Embryonic facial prominence (tissue), 1 donor: Measurements from ENCODE around the gene S1PR4.
"Not testable (repeated sequence)": the region's sequence is repeated elsewhere in the genome, so short reads cannot be mapped to it uniquely, and the experiment has no call there.

ENCODE experiments used
- DNase-seq: peaks from one replicate; pipeline ENCODE4 v3.0.0-alpha.2; 2016; ENCODE audit errors: extremely low spot score

The S1PR4 gene

DNA sequence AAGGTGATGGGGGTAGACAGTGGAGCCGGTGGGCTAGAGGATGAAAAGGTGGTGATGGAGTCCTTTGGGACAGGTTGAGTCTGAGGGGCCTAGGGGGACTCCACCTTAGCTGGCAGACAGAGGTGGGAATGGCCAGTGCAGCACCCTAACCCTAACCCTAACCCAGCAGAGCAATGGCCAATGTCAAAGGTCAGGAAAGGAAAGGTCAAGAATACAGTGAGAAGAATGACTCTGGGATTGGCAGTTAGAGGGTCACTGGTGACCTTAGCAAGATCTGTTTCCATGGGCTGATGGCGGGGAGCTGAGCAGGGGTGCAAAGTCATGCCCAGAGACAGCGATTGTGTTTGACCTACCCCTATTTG, 26.2 kb upstream of the S1PR4 start:
- no peak for DNase-seq

DNA sequence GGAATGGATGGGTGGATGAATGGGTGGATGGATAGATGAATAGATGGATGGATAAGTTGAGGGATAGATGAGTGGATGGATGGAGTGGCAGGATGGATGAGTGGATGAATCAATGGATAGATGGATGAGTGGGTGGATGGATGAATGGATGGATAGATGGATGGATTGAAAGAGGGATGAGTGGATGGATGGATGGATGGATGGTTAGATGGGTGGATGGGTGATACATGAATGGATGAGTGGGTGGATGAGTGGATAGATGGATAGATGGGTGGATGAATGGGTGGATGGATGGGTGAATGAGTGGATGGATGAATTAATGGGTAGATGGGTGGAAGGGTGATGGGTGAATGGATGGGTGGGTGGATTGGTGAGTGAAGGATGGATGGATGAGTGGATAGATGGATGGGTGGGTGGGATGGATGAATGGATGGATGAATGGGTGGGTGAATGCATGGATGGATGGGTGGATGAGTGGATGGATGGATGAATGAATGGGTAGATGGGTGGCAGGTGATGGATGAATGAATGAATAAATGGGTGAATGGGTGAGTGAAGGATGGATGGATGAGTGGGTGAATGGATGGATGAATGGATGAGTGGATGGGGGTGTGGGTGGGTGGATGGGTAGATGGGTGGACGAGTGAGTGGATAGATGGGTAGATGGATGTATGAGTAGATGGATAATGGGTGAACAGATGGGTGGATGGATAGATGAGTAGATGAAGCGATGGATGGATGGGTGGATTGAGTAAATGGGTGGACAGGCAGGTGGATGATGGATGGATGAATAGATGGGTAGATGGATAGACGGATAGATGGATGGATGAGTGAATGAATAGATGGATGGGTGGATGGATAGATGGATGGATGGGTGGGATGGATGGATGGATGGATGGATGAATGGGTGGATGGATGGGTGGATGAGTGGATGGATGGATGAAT, 25.0 kb upstream of the S1PR4 start:
- no peak for DNase-seq

DNA sequence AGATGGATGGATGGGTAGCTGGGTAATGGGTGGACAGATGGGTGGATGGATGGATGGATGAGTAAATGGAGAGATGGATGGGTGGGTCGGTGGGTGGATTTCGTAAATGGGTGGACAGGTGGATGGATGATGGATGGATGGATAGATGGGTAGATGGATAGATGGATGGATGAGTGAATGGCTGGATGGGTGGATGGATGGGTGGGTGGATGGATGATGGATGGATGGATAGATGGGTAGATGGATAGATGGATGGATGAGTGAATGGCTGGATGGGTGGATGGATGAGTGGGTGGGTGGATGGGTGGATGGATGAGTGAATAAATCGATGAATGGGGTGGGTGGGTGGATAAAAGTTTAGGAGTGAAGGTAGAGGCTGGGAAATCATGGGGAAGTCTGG, 24.1 kb upstream of the S1PR4 start:
- not testable (repeated sequence) for DNase-seq

DNA sequence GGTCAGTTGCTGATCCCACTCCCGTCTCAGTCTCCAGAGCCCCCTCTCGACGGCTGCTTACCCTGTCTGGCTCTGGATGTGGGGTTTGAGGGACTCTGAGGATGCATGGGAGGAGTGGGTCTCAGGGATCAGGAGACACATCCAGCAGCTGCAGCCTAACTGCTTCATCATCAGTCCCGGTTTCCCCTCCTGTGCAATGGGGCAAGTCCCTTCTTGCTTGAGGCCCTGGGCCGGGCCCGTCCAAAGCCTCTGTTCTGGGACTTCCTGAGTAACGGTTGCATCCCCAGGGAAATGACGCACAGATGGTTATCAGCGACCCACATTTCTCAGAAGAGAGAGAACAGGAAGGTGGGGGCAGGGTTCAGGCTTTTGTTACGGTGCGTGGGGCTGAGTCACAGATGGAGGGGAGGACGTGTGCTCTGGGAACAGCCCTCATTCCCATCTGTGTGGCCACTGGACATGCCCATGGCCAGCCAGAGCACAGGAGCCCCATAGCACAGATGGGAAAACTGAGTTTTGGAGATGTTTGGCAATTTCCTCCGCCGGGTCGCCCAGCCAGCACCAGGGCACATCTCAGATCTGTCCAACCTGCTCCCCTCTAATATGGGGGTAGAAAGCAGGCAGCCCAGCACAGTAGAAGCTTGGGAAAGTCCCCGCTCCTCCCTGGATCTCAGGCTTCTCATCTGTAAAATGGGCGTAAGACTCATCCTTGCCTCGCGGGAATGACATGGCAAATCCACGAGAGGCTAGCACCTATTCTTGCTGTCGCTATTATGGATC, 23.4 kb upstream of the S1PR4 start:
- no peak for DNase-seq

DNA sequence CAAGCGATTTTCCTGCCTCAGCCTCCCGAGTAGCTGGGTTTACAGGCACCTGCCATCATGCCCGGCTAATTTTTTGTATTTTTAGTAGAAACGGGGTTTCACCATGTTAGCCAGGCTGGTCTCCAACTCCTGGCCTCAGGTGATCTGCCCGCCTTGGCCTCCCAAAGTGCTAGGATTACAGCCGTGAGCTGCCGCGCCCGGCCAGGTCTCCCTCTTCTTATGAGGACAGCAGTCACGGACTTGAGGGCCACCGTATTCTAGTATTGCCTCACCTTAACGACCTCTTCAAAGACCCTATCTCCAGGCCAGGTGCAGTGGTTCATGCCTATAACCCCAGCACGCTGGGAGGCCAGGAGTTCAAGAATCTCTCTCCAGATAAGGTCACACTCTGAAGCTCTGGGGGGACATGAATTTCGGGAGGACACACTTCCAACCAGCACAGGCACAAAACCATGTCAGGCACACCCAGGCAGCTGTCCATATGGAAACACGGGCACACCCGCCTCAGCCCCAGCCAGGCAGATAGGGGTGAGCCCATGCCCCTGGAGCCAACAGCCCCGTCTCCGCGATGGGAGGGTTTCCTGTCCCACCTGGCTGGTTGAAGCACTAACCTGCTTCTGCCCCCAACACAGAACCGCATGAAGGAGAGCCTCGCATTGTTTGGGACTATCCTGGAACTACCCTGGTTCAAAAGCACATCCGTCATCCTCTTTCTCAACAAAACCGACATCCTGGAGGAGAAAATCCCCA, 21.3 kb upstream of the S1PR4 start:
- no peak for DNase-seq

DNA sequence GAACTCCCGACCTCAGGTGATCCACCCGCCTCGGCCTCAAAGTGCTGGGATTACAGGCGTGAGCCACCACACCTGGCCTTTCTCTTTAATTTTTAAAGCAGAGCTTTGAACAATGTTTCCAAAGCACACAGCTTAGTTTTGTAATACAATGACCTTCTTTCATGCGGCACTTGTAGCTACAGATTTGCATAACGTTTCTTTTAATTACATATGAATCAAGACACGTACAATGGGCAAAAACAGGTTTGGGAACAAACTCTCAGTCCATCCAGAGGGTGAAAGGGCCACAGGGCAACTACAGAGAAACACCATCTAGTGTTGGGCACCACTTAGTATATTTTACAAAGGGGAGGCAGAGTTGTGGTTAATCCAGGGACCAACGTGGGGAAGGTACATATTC, 19.0 kb upstream of the S1PR4 start:
- DNase-seq = no peak

DNA sequence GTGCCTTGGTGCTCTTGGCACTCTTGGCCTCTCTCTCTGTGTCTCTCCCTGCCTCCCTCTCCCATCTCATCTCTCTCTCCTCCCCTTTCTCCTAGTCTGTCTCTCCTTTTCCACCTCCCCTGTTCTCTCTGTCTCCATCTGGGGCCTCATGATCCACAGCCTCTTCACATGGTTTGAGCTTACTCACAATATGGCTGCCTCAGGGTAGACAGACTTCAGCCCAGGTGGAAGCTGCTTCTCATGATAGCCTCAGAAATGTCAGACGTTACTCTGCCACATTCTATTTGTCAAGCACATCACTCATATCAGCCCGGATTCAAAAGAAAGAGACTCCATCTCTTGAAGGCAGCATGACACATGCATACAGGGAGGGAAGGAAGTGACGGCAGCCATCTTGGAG, 18.4 kb upstream of the S1PR4 start:
- no peak for DNase-seq

DNA sequence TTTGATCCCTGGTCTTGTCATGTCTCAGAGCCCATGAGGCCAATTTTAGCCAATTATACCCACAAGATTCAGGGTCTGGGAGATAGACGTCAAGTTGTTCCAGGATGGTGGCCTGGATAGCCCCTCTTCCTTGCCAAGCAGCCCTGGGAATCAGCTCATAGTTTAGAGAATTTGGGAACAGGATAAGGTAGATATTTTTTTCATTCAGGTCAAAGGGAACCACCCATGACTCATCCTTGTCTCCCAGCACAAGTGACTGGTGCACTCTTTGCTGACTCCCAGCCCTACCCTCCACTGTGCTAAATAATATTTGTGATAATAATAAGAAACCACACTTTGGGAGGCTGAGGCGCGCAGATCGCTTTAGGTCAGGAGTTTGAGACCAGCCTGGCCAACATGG, 17.1 kb upstream of the S1PR4 start:
- no peak for DNase-seq

DNA sequence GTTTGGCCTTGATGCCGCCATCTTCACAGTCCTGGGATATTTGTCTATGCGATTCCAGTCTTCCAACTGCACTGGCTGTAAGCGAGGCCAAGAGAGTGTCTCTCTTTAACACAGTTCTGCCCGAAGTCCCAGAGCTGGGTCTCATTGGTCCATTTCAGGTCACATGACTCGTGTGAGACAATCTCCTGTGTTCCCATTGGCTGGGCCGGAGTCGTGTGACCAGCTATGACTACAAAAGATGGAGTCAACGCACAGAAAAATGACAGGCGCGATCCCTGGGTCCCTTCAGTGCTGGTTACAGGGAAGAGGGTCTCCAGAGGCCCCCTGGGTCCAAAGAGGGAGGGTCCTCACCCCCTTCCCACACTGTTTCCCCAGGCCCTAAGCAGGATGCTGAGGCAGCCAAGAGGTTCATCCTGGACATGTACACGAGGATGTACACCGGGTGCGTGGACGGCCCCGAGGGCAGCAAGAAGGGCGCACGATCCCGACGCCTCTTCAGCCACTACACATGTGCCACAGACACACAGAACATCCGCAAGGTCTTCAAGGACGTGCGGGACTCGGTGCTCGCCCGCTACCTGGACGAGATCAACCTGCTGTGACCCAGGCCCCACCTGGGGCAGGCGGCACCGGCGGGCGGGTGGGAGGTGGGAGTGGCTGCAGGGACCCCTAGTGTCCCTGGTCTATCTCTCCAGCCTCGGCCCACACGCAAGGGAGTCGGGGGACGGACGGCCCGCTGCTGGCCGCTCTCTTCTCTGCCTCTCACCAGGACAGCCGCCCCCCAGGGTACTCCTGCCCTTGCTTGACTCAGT, 15.9 kb upstream of the S1PR4 start:
- DNase-seq = no peak

DNA sequence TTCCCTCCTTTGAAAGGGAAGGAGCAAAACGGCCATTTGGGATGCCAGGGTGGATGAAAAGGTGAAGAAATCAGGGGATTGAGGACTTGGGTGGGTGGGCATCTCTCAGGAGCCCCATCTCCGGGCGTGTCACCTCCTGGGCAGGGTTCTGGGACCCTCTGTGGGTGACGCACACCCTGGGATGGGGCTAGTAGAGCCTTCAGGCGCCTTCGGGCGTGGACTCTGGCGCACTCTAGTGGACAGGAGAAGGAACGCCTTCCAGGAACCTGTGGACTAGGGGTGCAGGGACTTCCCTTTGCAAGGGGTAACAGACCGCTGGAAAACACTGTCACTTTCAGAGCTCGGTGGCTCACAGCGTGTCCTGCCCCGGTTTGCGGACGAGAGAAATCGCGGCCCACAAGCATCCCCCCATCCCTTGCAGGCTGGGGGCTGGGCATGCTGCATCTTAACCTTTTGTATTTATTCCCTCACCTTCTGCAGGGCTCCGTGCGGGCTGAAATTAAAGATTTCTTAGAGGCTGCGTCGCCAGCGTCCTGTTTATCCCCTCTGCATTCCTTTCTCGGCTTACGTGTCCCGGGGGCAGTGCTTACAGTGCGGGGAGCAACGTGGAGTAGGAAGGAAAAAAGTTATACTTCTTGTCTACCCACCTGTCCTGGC, 15.2 kb upstream of the S1PR4 start:
- peak; percentile 18 for DNase-seq

DNA sequence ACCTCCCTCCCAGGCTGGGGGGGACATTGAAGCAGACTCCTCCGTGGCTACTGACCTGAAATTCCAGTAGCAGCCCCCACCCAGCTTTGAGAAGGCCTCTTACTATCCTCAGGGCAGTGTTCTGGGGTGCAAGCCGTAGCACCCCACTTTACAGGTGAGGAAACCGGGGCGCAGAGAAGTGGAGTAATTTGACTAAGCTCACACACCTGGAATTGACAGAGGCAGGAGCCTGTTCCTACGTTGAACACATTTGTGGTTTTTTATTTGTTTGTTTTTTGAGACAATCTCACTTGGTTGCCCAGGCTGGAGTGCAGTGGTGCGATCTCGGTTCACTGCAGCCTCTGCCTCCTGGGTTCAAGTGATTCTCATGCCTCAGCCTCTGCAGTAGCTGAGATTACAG, 14.6 kb upstream of the S1PR4 start:
- no peak for DNase-seq

DNA sequence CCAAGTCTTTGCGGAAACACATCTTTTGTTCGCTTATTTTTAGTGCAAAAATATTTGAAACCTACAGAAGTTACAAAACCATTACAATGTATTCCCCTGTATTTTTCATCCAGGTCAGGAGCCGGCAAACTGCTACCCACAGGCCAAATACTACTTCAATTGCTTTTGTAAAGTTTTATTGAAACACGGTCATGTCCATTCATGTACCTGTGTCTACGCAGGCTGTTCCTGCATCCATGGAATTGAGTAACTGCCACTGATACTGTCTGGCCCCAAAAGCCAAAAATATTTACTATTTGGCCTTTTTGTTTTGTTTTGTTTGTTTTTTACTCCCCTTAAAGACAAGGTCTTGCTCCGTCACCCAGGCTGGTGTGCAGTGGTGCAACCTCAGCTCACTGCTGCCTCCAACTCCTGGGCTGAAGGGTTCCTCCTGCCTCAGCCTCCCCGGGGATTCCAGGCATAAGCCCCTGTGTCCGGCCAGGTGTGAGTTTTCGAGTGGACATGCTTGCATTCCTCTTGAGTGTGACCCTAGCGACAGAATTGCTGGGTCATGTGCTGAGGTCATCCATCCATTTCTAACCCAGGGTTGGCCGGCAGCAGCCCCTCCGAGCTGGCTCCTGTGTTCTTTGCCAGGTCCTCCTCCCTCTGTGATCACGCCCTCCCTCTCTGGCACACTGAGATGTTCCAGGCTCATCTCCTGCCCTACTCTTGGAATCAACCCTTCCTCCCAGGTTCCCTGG, 10.9 kb upstream of the S1PR4 start:
- DNase-seq = no peak

DNA sequence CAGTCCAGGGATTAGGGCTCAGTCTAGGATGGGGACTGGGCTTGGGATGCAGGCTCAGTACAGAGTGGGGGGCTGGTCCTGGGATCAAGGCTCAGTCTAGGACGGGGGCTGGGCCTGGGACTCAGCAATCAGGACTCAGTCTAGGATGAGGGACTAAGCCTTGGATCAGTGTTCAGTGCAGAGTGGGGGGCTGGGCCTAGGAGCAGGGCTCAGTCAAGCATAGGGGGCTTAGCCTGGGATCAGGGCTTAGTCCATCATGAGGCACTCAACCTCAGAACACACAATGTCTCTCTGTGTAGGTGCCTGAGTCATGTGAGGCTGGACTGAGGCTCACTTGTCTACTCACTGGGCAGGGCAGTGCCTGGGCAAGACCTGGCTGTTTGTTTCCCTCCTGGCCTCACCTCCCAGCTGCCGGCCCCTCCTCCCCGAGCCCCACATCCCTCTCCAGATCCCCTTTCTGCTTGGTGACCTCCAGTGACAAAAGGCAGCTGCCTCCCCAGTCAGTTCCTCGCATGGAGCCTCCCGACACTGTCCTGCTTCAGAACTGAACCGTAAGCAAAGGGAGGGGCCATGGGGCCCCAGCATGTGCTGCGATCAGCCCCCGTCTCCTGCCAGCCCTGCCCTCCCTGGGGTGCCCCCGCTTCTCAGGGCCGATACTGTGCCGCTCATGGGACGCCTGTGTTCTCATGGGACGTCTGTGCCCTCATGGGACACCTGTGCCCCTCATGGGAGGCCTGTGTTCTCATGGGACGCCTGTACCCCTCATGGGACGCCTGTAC, 6.5 kb upstream of the S1PR4 start:
- DNase-seq = no peak

DNA sequence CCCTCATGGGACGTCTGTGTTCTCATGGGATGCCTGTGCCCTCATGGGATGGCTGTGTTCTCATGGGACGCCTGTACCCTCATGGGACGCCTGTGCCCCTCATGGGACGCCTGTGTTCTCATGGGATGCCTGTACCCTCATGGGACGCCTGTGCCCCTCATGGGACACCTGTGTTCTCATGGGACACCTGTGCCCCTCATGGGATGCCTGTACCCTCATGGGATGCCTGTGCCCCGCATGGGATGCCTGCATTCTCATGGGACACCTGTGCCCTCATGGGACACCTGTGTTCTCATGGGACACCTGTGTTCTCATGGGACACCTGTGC, 5.9 kb upstream of the S1PR4 start:
- not testable (repeated sequence) for DNase-seq

DNA sequence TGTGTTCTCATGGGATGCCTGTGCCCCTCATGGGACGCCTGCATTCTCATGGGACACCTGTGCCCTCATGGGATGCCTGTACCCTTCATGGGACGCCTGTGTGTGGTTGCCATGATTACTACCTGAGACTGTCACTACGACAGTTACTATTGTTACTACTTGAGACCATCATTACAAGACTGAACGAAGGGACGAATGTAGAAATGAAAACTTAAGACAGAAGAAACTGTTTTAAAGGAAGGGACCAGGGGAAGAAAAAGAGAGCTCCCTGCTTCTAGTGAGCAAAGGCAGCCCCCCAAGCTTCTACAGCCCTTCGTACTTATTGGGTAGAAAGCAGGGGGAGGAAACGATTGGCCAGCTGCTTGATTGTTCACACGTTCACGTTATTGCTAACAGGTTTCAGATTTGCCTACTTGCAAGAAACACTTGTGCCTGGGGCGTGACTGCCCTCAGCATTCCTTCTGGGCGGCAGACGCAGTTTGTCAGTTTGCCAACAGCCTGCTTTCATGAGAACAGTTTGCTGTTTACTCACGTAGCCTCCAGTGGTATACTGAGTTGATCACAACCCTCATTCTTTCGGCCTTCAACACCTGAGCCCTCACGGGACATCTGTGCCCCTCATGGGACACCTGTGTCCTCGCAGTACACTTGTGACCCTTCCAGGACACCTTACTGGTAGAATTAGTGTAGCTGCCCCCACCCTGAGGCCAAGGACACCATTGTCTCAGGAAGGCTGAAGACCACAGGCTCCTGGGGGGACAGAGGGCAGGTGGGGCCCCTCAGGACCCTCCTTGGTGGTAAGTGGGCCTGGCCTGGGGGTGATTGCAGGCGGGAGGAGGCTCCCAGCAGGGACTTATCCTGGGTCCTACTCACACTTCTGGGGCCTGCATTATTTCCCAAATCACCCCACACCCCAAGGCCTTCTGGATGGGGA, 2.5 kb upstream of the S1PR4 start:
- DNase-seq = no peak

DNA sequence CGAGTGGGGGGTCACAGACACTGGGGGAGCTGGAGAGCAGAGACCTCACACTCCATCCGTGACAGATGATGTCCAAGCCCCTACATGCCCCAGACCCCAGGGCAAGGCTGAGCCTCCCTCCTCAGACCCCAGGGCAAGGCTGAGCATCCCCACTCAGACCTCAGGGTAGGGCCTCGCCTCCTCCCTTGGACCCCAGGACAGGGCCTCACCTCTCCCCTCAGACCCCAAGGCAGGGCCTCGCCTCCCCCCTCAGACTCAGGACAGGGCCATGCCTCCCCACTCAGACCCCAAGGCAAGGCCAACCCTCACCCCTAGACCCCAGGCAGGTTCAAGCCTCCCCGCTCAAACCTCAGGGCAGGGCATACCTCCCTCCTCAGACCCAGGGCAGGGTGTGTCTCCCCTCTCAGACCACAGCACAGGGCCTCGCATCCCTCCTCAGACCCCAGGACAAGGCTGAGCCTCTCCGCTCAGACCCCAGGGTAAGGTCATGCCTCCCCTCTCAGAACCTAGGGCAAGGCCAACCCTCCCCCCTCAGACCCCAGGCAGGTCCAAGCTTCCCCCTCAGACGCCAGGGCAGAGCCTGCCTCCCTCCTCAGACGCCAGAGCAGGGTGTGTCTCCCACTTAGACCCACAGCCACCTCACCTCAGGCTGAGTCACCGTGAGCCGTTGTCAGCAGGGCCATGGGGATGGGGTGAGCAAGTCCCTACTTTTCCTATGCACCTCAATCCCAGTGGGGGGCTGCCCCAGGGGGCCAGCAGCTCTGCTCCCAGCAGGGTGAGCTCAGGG, 1.7 kb upstream of the S1PR4 start:
- DNase-seq = no peak

DNA sequence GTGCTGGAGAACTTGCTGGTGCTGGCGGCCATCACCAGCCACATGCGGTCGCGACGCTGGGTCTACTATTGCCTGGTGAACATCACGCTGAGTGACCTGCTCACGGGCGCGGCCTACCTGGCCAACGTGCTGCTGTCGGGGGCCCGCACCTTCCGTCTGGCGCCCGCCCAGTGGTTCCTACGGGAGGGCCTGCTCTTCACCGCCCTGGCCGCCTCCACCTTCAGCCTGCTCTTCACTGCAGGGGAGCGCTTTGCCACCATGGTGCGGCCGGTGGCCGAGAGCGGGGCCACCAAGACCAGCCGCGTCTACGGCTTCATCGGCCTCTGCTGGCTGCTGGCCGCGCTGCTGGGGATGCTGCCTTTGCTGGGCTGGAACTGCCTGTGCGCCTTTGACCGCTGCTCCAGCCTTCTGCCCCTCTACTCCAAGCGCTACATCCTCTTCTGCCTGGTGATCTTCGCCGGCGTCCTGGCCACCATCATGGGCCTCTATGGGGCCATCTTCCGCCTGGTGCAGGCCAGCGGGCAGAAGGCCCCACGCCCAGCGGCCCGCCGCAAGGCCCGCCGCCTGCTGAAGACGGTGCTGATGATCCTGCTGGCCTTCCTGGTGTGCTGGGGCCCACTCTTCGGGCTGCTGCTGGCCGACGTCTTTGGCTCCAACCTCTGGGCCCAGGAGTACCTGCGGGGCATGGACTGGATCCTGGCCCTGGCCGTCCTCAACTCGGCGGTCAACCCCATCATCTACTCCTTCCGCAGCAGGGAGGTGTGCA, 587 bp downstream of the S1PR4 start:
- DNase-seq = no peak
